Left cardiac atrium (tissue), 4 donors: ENCODE data around the gene NCDN. TPM values are rescaled to one million over a fixed set of nuclear protein-coding genes. Genes with fewer than 3 reads are reported as not detected.
A peak's percentile ranks its signal among the peaks of the same experiment; 100 is the strongest.
"Not testable (repeated sequence)": the region's sequence is repeated elsewhere in the genome, so short reads cannot be mapped to it uniquely, and the experiment has no call there.

Source experiments
- ATAC-seq, 2 donors: fragments of 200-7000 bp; cut with Tn5 transposase; one replicate each; pipeline ENCODE4 v1.9.1; 2020; ENCODE audit warnings: mild to moderate bottlenecking in 2 of 2, moderate library complexity in 2 of 2
- DNase-seq: peaks from one replicate; pipeline ENCODE4 v3.0.0-alpha.2; 2020
- intact Hi-C, 2 donors: fragments of 100-400 bp; cut with DNase I; formaldehyde crosslinking; loops; one replicate each; pipeline versions ENCODE4 v1.14.1 to v1.15.1; 2022 to 2023
- total RNA-seq, 2 donors: library from RNA; stranded (reverse); fragmentation: NEBNext Ultra II Directional; extraction: Animal tissue kit (Norgen Biotek cat#: 25700); gene quantifications; one replicate each; pipeline ENCODE4 v1.2.1, GENCODE V29; 2021
- donor health status: DM: no; HTN: yes; CAD: no.
- donor health status: DM: no; HTN: yes; CAD: no; lungs with severe emphysema.
- donor health status: DM: yes; HTN: yes; CAD: no.
- donor health status: Dilated cardiomyopathy.

Gene NCDN
- total RNA-seq, 2 donors from 2014 or later = 23.4 TPM

GRCh38 chr1:35564884-35565741 is 7.5 kb downstream of the NCDN start:
- intact Hi-C loops = loop anchor here (5.0 kb wide), 2 partner anchors 113 to 162 kb away; no protein-coding TSS in a partner anchor
- ATAC-seq = no peak
- no peak for DNase-seq

GRCh38 chr1:35565742-35566133 is 8.1 kb downstream of the NCDN start:
- no peak for ATAC-seq

GRCh38 chr1:35567947-35568558 is 10.5 kb downstream of the NCDN start:
- DNase-seq = no peak
- no peak for ATAC-seq
- intact Hi-C loops = loop anchor here (2.0 to 5.0 kb wide), 3 partner anchors 159 to 207 kb away; no protein-coding TSS in a partner anchor

More at GRCh38 chr1:35565742-35566133, 8.1 kb downstream of the NCDN start:
- intact Hi-C loops = loop anchor here in 1 of 2 donors (5.0 kb wide), 1 partner anchor 162 kb away; no protein-coding TSS in a partner anchor
- DNase-seq = no peak

GRCh38 chr1:35568975-35569395 is 11.4 kb downstream of the NCDN start:
- intact Hi-C loops = loop anchor here (2.0 to 5.0 kb wide), 3 partner anchors 158 to 206 kb away; no protein-coding TSS in a partner anchor
- DNase-seq (no peak), ATAC-seq (peak; percentile 53 to 62)

- DNase-seq (no peak), ATAC-seq (no peak)
- intact Hi-C loops = loop anchor here (2.0 to 10.0 kb wide), 4 partner anchors 157 to 205 kb away; no protein-coding TSS in a partner anchor
Observed at GRCh38 chr1:35569936-35570335, 12.3 kb downstream of the NCDN start.

- intact Hi-C loops = loop anchor here in 1 of 2 donors (10.0 kb wide), 1 partner anchor 204 kb away; no protein-coding TSS in a partner anchor
Observed at GRCh38 chr1:35570589-35571137, 13.1 kb downstream of the NCDN start.

GRCh38 chr1:35571263-35571662 is 13.7 kb downstream of the NCDN start:
- intact Hi-C loops = loop anchor here in 1 of 2 donors (10.0 kb wide), 1 partner anchor 204 kb away; no protein-coding TSS in a partner anchor
- no peak for DNase-seq
- ATAC-seq = no peak

More at GRCh38 chr1:35570589-35571137, 13.1 kb downstream of the NCDN start:
- DNase-seq (no peak), ATAC-seq (no peak)

GRCh38 chr1:35572296-35572695 is 14.7 kb downstream of the NCDN start:
- DNase-seq = no peak
- ATAC-seq = no peak
- intact Hi-C loops = loop anchor here in 1 of 2 donors (10.0 kb wide), 1 partner anchor 203 kb away; no protein-coding TSS in a partner anchor

GRCh38 chr1:35573198-35574124 is 15.9 kb downstream of the NCDN start, which contains the start of gene TFAP2E:
Gene TFAP2E, plus strand, starts transcription at chr1:35573314. Its CDS starts 264 bp downstream, at chr1:35573578.
- ATAC-seq (peak; percentile 34 to 39), DNase-seq (no peak)
- intact Hi-C loops = loop anchor here in 1 of 2 donors (10.0 kb wide), 1 partner anchor 201 kb away; no protein-coding TSS in a partner anchor

- ATAC-seq = no peak
- intact Hi-C loops = loop anchor here in 1 of 2 donors (10.0 kb wide), 1 partner anchor 201 kb away; no protein-coding TSS in a partner anchor
- DNase-seq = no peak
Observed at GRCh38 chr1:35574125-35574654, 16.6 kb downstream of the NCDN start.

- ATAC-seq (no peak), DNase-seq (no peak)
- intact Hi-C loops = loop anchor here in 1 of 2 donors (10.0 kb wide), 1 partner anchor 200 kb away; no protein-coding TSS in a partner anchor
Observed at GRCh38 chr1:35574655-35575415, 17.2 kb downstream of the NCDN start.

- intact Hi-C loops = loop anchor here in 1 of 2 donors (10.0 kb wide), 1 partner anchor 199 kb away; no protein-coding TSS in a partner anchor
- ATAC-seq (no peak), DNase-seq (no peak)
Observed at GRCh38 chr1:35575416-35575958, 17.9 kb downstream of the NCDN start.

GRCh38 chr1:35576061-35576765 is 18.6 kb downstream of the NCDN start:
- ATAC-seq (no peak), DNase-seq (no peak)
- intact Hi-C loops = loop anchor here in 1 of 2 donors (10.0 kb wide), 1 partner anchor 199 kb away; no protein-coding TSS in a partner anchor

- ATAC-seq, DNase-seq: not testable (repeated sequence)
- intact Hi-C loops = loop anchor here in 1 of 2 donors (10.0 kb wide), 1 partner anchor 198 kb away; no protein-coding TSS in a partner anchor
Observed at GRCh38 chr1:35576766-35577070, 19.1 kb downstream of the NCDN start.

- intact Hi-C loops = loop anchor here in 1 of 2 donors (10.0 kb wide), 1 partner anchor 197 kb away; no protein-coding TSS in a partner anchor
Observed at GRCh38 chr1:35577071-35577998, 19.7 kb downstream of the NCDN start.

More at GRCh38 chr1:35577071-35577998, 19.7 kb downstream of the NCDN start:
- ATAC-seq (peak; percentile 76), DNase-seq (no peak)
